Endothelial cell of umbilical vein (primary cell): ENCODE measurements around the gene MACF1. TPM values are rescaled to one million over a fixed set of nuclear protein-coding genes. Genes with fewer than 3 reads are reported as not detected.

Experiments
- BruUV-seq: library from RNA; stranded (reverse); fragments of 400-500 nt; replicated peaks from 2 replicates; lab custom pipeline; 2021; lab: Mats Ljungman, UMichigan
- CTCF ChIA-PET: fragments of 300-600, 350-600 bp; sonication (Branson Sonifier 250); formaldehyde crosslinking; loops from one replicate; lab custom pipeline; 2021; ENCODE audit warnings: antibody characterized with exemption, inconsistent platforms; lab: Charles Lee
- POLR2A ChIA-PET: fragments of 300-600, 350-600 bp; sonication (Branson Sonifier 250); formaldehyde crosslinking; loops from one replicate; lab custom pipeline; 2021; ENCODE audit warnings: antibody characterized with exemption, inconsistent platforms; lab: Charles Lee
- DNase-seq: peaks from one replicate; pipeline ENCODE4 v3.0.0-alpha.2; 2011; ENCODE audit warnings: low read depth, low spot score
- FAIRE-seq: peaks from 2 replicates; lab custom pipeline; 2011; peaks lifted over from hg19 to GRCh38; lab: Jason Lieb, UNC
- H2AFZ ChIP-seq: 2 replicates; pipeline ENCODE4 v1.6.0; 2012; ENCODE audit warnings: low read depth, low read length, control low read depth, inconsistent platforms
- H3K27ac ChIP-seq: 2 replicates; pipeline ENCODE4 v1.5.1; 2011; ENCODE audit warnings: low read depth, mild to moderate bottlenecking, control low read depth, low read length, moderate library complexity; ENCODE audit not compliant: insufficient read depth
- H3K27me3 ChIP-seq, 2 experiments: 2 replicates each; pipeline versions ENCODE4 v1.6.0 to v1.6.1; 2011; ENCODE audit warnings: low read length in 2 of 2, mixed read lengths in 1 of 2; ENCODE audit not compliant: control insufficient read depth in 2 of 2, insufficient read depth in 2 of 2
- H3K36me3 ChIP-seq, 2 experiments: 2 replicates in 1 of 2; 3 replicates in 1 of 2; pipeline ENCODE4 v1.5.1; 2011; ENCODE audit warnings: low read length in 2 of 2, mild to moderate bottlenecking in 1 of 2, moderate library complexity in 1 of 2; ENCODE audit not compliant: control insufficient read depth in 2 of 2, insufficient read depth in 2 of 2; ENCODE audit errors: extremely low read depth in 1 of 2
- H3K4me1 ChIP-seq: 3 replicates; pipeline ENCODE4 v1.5.1; 2011; ENCODE audit warnings: mild to moderate bottlenecking, low read length; ENCODE audit not compliant: control insufficient read depth, insufficient read depth; ENCODE audit errors: extremely low read depth
- H3K4me2 ChIP-seq: 2 replicates; pipeline ENCODE4 v1.6.1; 2011; ENCODE audit warnings: low read length, control low read depth, mixed read lengths; ENCODE audit not compliant: insufficient read depth
- H3K4me3 ChIP-seq, 3 experiments: fragments of 200-600 bp in 1 of 3; sonication (generic), shearing (Covaris generic) in 1 of 3; replicated peaks in 1 of 3; 2 replicates each; pipeline ENCODE4 v1.5.1; 2011 to 2016; ENCODE audit warnings: control low read depth in 3 of 3, low read length in 3 of 3, mild to moderate bottlenecking in 2 of 3, inconsistent platforms in 1 of 3, low read depth in 1 of 3, moderate library complexity in 1 of 3; ENCODE audit not compliant: insufficient read depth in 1 of 3
- H3K79me2 ChIP-seq: 2 replicates; pipeline ENCODE4 v1.6.0; 2012; ENCODE audit warnings: low read length, inconsistent platforms; ENCODE audit not compliant: control insufficient read depth, insufficient read depth
- H3K9ac ChIP-seq: replicated peaks from 2 replicates; pipeline ENCODE3; 2011; ENCODE audit warnings: low read length, control low read depth; ENCODE audit not compliant: insufficient read depth; ENCODE audit errors: extremely low read depth
- H3K9me1 ChIP-seq: replicated peaks from 3 replicates; pipeline ENCODE4 v1.6.0; 2011; ENCODE audit warnings: mild to moderate bottlenecking, low read length; ENCODE audit not compliant: control insufficient read depth, insufficient read depth; ENCODE audit errors: extremely low read depth
- H3K9me3 ChIP-seq: replicated peaks from 2 replicates; pipeline ENCODE4 v1.5.1; 2012; ENCODE audit warnings: low read length, inconsistent platforms; ENCODE audit not compliant: control insufficient read depth, insufficient read depth
- H4K20me1 ChIP-seq: replicated peaks from 2 replicates; pipeline ENCODE3; 2011; ENCODE audit warnings: mild to moderate bottlenecking, low read length; ENCODE audit not compliant: control insufficient read depth, insufficient read depth; ENCODE audit errors: extremely low read depth
- EZH2 ChIP-seq: IDR thresholded peaks from 2 replicates; pipeline ENCODE4 v1.6.1; 2012; ENCODE audit warnings: borderline replicate concordance, low read depth, mild to moderate bottlenecking, moderate library complexity, low read length, inconsistent platforms; ENCODE audit not compliant: severe bottlenecking
- FOS ChIP-seq: IDR thresholded peaks from 2 replicates; pipeline ENCODE4 v1.6.1; 2011; ENCODE audit warnings: mild to moderate bottlenecking, low read length, moderate library complexity, borderline replicate concordance; ENCODE audit not compliant: insufficient read depth
- GATA2 ChIP-seq: IDR thresholded peaks from 2 replicates; pipeline ENCODE4 v1.7.0; 2011; ENCODE audit warnings: low read depth, mild to moderate bottlenecking, moderate library complexity, mixed read lengths, low read length; ENCODE audit not compliant: insufficient read length, insufficient read depth
- JUN ChIP-seq: IDR thresholded peaks from 2 replicates; pipeline ENCODE4 v1.6.1; 2011; ENCODE audit warnings: borderline replicate concordance, low read depth; ENCODE audit not compliant: insufficient read length, insufficient read depth
- MYC ChIP-seq: IDR thresholded peaks from one replicate; pipeline ENCODE4 v1.6.1; 2011; ENCODE audit warnings: mild to moderate bottlenecking, low read depth, low read length
- POLR2A ChIP-seq: IDR thresholded peaks from 2 replicates; pipeline ENCODE4 v1.6.1; 2012; ENCODE audit warnings: low read depth, mild to moderate bottlenecking, control low read depth, low read length
- POLR2AphosphoS5 ChIP-seq: IDR thresholded peaks from 2 replicates; pipeline ENCODE4 v1.6.1; 2012; ENCODE audit warnings: low read depth, mild to moderate bottlenecking, control low read depth, low read length, moderate library complexity; ENCODE audit not compliant: insufficient read depth
- dilution Hi-C: fragments of 300-500 bp; cut with MboI; formaldehyde crosslinking; loops from one replicate; pipeline ENCODE4 v1.15.0; 2019; ENCODE audit warnings: low sequenced_read_pairs; ENCODE audit not compliant: extremely low pct_ligation_motif_present
- intact Hi-C: fragments of 100-400 bp; cut with micrococcal nuclease; formaldehyde crosslinking; loops from one replicate; pipeline ENCODE4 v1.10.0; 2022
- polyA plus RNA-seq, 4 experiments: library from polyadenylated mRNA; depleted of rRNA in 3 of 4; stranded (reverse) in 3 of 4; unstranded in 1 of 4; fragments of >200 nt; gene quantifications; 2 replicates each; pipeline versions ENCODE4 v1.2.1 to v1.2.3, GENCODE V29; 2011 to 2012; ENCODE audit warnings: missing spikeins in 1 of 4
- total RNA-seq: library from RNA; stranded (reverse); gene quantifications from 2 replicates; pipeline ENCODE4 v1.2.3, GENCODE V29; 2021
- TF ChIP-seq, protein P1 (sequence below), 2 donors: IDR thresholded peaks; 1 replicate in 1 of 2; 2 replicates in 1 of 2; pipeline ENCODE4 v1.5.1; 2011; ENCODE audit warnings: low read length in 2 of 2, mild to moderate bottlenecking in 2 of 2, moderate library complexity in 2 of 2, control low read depth in 1 of 2, inconsistent platforms in 1 of 2, low read depth in 1 of 2; ENCODE audit not compliant: insufficient read depth in 1 of 2; ENCODE audit errors: extremely low read depth in 1 of 2
- TF ChIP-seq, protein P2 (sequence below): IDR thresholded peaks from 2 replicates; pipeline ENCODE4 v1.6.1; 2011; ENCODE audit not compliant: insufficient read depth, insufficient read length

Gene MACF1
- total and polyA plus RNA-seq, 2 donors (not counting 3 experiments of a cell fraction or from before 2014, with no cell fraction given): 122 to 587 TPM

GRCh38 chr1:39500862-39501389 lies 296.4 kb downstream of the MACF1 start:
- H3K4me1 ChIP-seq: no peaks in the 10 kb centered on the region

More at GRCh38 chr1:39500862-39501389, 296.4 kb downstream of the MACF1 start:
- no TSS peak for BruUV-seq
- FAIRE-seq (no peak), DNase-seq (no peak)
- POLR2A ChIA-PET: no interaction called here
- intact Hi-C loops (no loop called here), dilution Hi-C loops (no loop called here)
- H3K4me3 ChIP-seq: no peak overlapping the region
- no peak overlapping the region for H3K27ac ChIP-seq
- H3K4me2 ChIP-seq: no peak overlapping the region
- no peak for TF ChIP-seq POLR2AphosphoS5
- TF ChIP-seq GATA2: no peak
- no peak for TF ChIP-seq POLR2A
- TF ChIP-seq FOS: no peak
- TF ChIP-seq, protein P1, sequence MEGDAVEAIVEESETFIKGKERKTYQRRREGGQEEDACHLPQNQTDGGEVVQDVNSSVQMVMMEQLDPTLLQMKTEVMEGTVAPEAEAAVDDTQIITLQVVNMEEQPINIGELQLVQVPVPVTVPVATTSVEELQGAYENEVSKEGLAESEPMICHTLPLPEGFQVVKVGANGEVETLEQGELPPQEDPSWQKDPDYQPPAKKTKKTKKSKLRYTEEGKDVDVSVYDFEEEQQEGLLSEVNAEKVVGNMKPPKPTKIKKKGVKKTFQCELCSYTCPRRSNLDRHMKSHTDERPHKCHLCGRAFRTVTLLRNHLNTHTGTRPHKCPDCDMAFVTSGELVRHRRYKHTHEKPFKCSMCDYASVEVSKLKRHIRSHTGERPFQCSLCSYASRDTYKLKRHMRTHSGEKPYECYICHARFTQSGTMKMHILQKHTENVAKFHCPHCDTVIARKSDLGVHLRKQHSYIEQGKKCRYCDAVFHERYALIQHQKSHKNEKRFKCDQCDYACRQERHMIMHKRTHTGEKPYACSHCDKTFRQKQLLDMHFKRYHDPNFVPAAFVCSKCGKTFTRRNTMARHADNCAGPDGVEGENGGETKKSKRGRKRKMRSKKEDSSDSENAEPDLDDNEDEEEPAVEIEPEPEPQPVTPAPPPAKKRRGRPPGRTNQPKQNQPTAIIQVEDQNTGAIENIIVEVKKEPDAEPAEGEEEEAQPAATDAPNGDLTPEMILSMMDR (IDR thresholded peaks at IDR 0.05; ENCODE audit: extremely low read depth in 1 of 2, insufficient read depth in 1 of 2, low read depth in 1 of 2, low read length in 2 of 2): no peak
- TF ChIP-seq JUN: no peak
- no peak for TF ChIP-seq EZH2
- TF ChIP-seq, protein P2, sequence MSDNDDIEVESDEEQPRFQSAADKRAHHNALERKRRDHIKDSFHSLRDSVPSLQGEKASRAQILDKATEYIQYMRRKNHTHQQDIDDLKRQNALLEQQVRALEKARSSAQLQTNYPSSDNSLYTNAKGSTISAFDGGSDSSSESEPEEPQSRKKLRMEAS: no peak
- TF ChIP-seq MYC: no peak
- no peaks in the 10 kb centered on the region for H3K79me2 ChIP-seq
- H4K20me1 ChIP-seq: no peaks in the 10 kb centered on the region
- H3K36me3 ChIP-seq: no peaks in the 10 kb centered on the region
- H3K9ac ChIP-seq: no peak overlapping the region
- CTCF ChIA-PET: no interaction called here
- H2AFZ ChIP-seq: no peak overlapping the region
- no peaks in the 10 kb centered on the region for H3K9me3 ChIP-seq
- no peaks in the 10 kb centered on the region for H3K9me1 ChIP-seq
- no peaks in the 10 kb centered on the region for H3K27me3 ChIP-seq
